ENCODE data around the gene KCNQ1. TPM values are rescaled to one million over a fixed set of nuclear protein-coding genes. Genes with fewer than 3 reads are reported as not detected.

Gene KCNQ1
- total RNA-seq, 1 donor from 2014 or later: 52.9 TPM

GRCh38 chr11:2697866-2698265 lies 253.1 kb downstream of the KCNQ1 start:
- Histone ChIP-seq H3K27me3 (no peaks in the 10 kb centered on the region), H3K27ac (no peak overlapping the region), H3K9me3 (no peaks in the 10 kb centered on the region), H3K36me3 (no peaks in the 10 kb centered on the region), H3K4me1 (peaks cover 10% of the 10 kb centered on the region), H3K4me3 (peak overlapping the region; percentile 64)
- no peak for DNase-seq
- no peak for ATAC-seq
- intact Hi-C loops (cut with DNase I): no loop called here
- no peak for TF ChIP-seq CTCF (IDR thresholded peaks at IDR 0.05)

- peak overlapping the region; percentile 80 for H3K27ac ChIP-seq
- H3K36me3 ChIP-seq: no peaks in the 10 kb centered on the region
- no peak for ATAC-seq
- TF ChIP-seq CTCF (IDR thresholded peaks at IDR 0.05): no peak
- no peaks in the 10 kb centered on the region for H3K9me3 ChIP-seq
- H3K4me3 ChIP-seq: peak overlapping the region; percentile 64
- H3K4me1 ChIP-seq: peaks cover 3% of the 10 kb centered on the region
- no peaks in the 10 kb centered on the region for H3K27me3 ChIP-seq
- no peak for DNase-seq
- intact Hi-C loops (cut with DNase I): no loop called here
Measured at GRCh38 chr11:2698386-2699184, 253.8 kb downstream of the KCNQ1 start.

GRCh38 chr11:2699185-2699530 lies 254.3 kb downstream of the KCNQ1 start:
- H3K27me3 ChIP-seq: no peaks in the 10 kb centered on the region
- H3K9me3 ChIP-seq: no peaks in the 10 kb centered on the region
- intact Hi-C loops (cut with DNase I): no loop called here
- H3K27ac ChIP-seq: peak overlapping the region; percentile 80
- peak overlapping the region; percentile 64 for H3K4me3 ChIP-seq
- H3K36me3 ChIP-seq: no peaks in the 10 kb centered on the region
- ATAC-seq (peak; percentile 10), DNase-seq (peak; percentile 76)
- TF ChIP-seq CTCF (IDR thresholded peaks at IDR 0.05): no peak
- peaks cover 3% of the 10 kb centered on the region for H3K4me1 ChIP-seq

- intact Hi-C loops (cut with DNase I): no loop called here
- ATAC-seq: peak; percentile 96
- H3K27ac ChIP-seq: peak within 1 kb of the TSS; percentile 97
Measured at GRCh38 chr11:2699531-2700414, 255.0 kb downstream of the KCNQ1 start, which contains the start of gene KCNQ1OT1. Gene KCNQ1OT1 (minus strand): TSS chr11:2699994.

More at GRCh38 chr11:2699531-2700414, 255.0 kb downstream of the KCNQ1 start, which contains the start of gene KCNQ1OT1:
- TF ChIP-seq CTCF (IDR thresholded peaks at IDR 0.05): no peak
- Histone ChIP-seq H3K27me3 (no peaks in the 10 kb centered on the region), H3K9me3 (no peaks in the 10 kb centered on the region), H3K36me3 (no peaks in the 10 kb centered on the region), H3K4me1 (no peaks in the 10 kb centered on the region), H3K4me3 (peak within 1 kb of the TSS; percentile 64)
- peak; percentile 93 for DNase-seq

All from upper lobe of right lung (tissue), 1 donor.